Heart right ventricle (tissue), 16 donors: ENCODE results near the gene PMM2. TPM values are rescaled to one million over a fixed set of nuclear protein-coding genes. Genes with fewer than 3 reads are reported as not detected.
A peak's percentile ranks its signal among the peaks of the same experiment; 100 is the strongest.
"Not testable (repeated sequence)": the region's sequence is repeated elsewhere in the genome, so short reads cannot be mapped to it uniquely, and the experiment has no call there.

Source experiments
- ATAC-seq, 8 donors: fragments of 200-7000 bp; cut with Tn5 transposase; one replicate each; pipeline ENCODE4 v1.9.1; 2020; ENCODE audit warnings: mild to moderate bottlenecking in 8 of 8, moderate library complexity in 8 of 8, moderate number of reproducible peaks in 1 of 8
- DNase-seq, 2 donors: peaks; one replicate each; pipeline ENCODE4 v3.0.0-alpha.2; 2020
- H3K27ac ChIP-seq, 10 donors: fragments of 200-600 bp; sonication (generic) in 2 of 10; one replicate each; pipeline versions ENCODE4 v1.5.0 to v1.8.0; 2020 to 2022; ENCODE audit warnings: mild to moderate bottlenecking in 3 of 10
- H3K27me3 ChIP-seq, 7 donors: fragments of 200-600 bp; one replicate each; pipeline ENCODE4 v1.8.0; 2021 to 2022; ENCODE audit warnings: mild to moderate bottlenecking in 2 of 7
- H3K36me3 ChIP-seq, 9 donors: fragments of 200-600 bp; sonication (generic) in 1 of 9; one replicate each; pipeline versions ENCODE4 v1.5.0 to v1.8.0; 2020 to 2022; ENCODE audit warnings: mild to moderate bottlenecking in 2 of 9
- H3K4me1 ChIP-seq, 9 donors: fragments of 200-600 bp; sonication (generic) in 1 of 9; one replicate each; pipeline versions ENCODE4 v1.5.0 to v1.8.0; 2020 to 2022; ENCODE audit warnings: mild to moderate bottlenecking in 4 of 9
- H3K4me3 ChIP-seq, 10 donors: fragments of 200-600 bp; sonication (generic) in 2 of 10; one replicate each; pipeline versions ENCODE4 v1.5.0 to v1.8.0; 2020 to 2022; ENCODE audit warnings: mild to moderate bottlenecking in 7 of 10, moderate library complexity in 2 of 10
- H3K9me3 ChIP-seq, 11 donors: fragments of 200-600 bp in 10 of 11; sonication (generic) in 2 of 11; one replicate each; pipeline versions ENCODE4 v1.5.0 to v1.8.0; 2013 to 2022; ENCODE audit warnings: mild to moderate bottlenecking in 2 of 11, control low read depth in 1 of 11, moderate library complexity in 1 of 11
- CTCF ChIP-seq, 9 donors: fragments of 200-600 bp; sonication (generic) in 2 of 9; IDR thresholded peaks; one replicate each; pipeline versions ENCODE4 v1.5.0 to v1.8.0; 2021 to 2022; ENCODE audit warnings: antibody characterized with exemption in 9 of 9, mild to moderate bottlenecking in 5 of 9, moderate library complexity in 1 of 9
- whole genome bisulfite sequencing, 2 donors: extraction: QIAGEN DNeasy Blood & Tissue Kit; methylation state at CpG; one replicate each; pipeline ENCODE4 v1.1.7; 2013; ENCODE audit warnings: inconsistent platforms in 1 of 2; 5-methylcytosine and 5-hydroxymethylcytosine counted together
- intact Hi-C, 10 donors: fragments of 100-400 bp; cut with DNase I; formaldehyde crosslinking; loops; one replicate each; pipeline versions ENCODE4 v1.11.1 to v1.14.2; 2022
- polyA plus RNA-seq, 2 donors: library from polyadenylated mRNA; stranded (reverse); fragments of 200-250 nt; gene quantifications; one replicate each; pipeline ENCODE4 v1.2.3, GENCODE V29; 2013
- total RNA-seq, 10 donors: library from RNA; stranded (reverse); fragmentation: NEBNext Ultra II Directional in 3 of 10; extraction: Animal tissue kit (Norgen Biotek cat#: 25700) in 3 of 10; gene quantifications; one replicate each; pipeline versions ENCODE4 v1.2.1 to v1.2.4, GENCODE V29; 2021 to 2023
- donor health status: Arrhythmogenic right ventricular cardiomyopathy.
- donor health status: ischemic (EF 13 %, LVEDD 7.1; RV severe dilation, severe dysfunction).
- donor health status: healthy with polysubstance abuse.
- donor health status: DM: no; HTN: yes; CAD: no.
- donor health status: DM: no; HTN: no; CAD: no.
- donor health status: ischemic (EF 25% LVEDD 6.9; RV normal size, moderate dysfunction).
- donor health status: ischemic (EF 25% LVEDD 5.7; RV mildly dilated, moderate dysfunction).
- donor health status: healthy.
- donor health status: DM: yes; HTN: yes; CAD: no.
- donor health status: Ischemic cardiomyopathy.
- donor health status: ischemic (EF 35%, LVEDD 5.7; RV mildly dilated, moderate dysfunction).
- donor health status: nonischemic (EF 11% LVEDD 7.7; RV severe dilation, severe dysfunction).
- donor health status: DM: yes; HTN: yes; CAD: no.
- donor health status: PGD.
- donor health status: ischemic (EF 29% LVEDD 5.4; RV normal size, mild dysfunction).
- donor health status: nonischemic (EF 23%, LVEDD 6.1; RV moderate dilation, normal function).

Gene PMM2
- total and polyA plus RNA-seq, 12 donors = 9.4 to 25.9 (median 13.9) TPM

GRCh38 chr16:8777217-8777616 is 20.4 kb upstream of the PMM2 start:
- Histone ChIP-seq H3K36me3 (peaks cover 0 to 63% (median 6%) of the 10 kb centered on the region in 9 donors), H3K4me3 (no peak overlapping the region), H3K27me3 (no peaks in the 10 kb centered on the region), H3K9me3 (no peaks in the 10 kb centered on the region), H3K27ac (no peak overlapping the region), H3K4me1 (no peaks in the 10 kb centered on the region)
- no peak for TF ChIP-seq CTCF (IDR thresholded peaks at IDR 0.05)
- DNase-seq (no peak), ATAC-seq (no peak)
- intact Hi-C loops = no loop called here
- WGBS, 2 donors = 90 to 94% methylated on average over 7 of the region's 7 CpGs

DNA sequence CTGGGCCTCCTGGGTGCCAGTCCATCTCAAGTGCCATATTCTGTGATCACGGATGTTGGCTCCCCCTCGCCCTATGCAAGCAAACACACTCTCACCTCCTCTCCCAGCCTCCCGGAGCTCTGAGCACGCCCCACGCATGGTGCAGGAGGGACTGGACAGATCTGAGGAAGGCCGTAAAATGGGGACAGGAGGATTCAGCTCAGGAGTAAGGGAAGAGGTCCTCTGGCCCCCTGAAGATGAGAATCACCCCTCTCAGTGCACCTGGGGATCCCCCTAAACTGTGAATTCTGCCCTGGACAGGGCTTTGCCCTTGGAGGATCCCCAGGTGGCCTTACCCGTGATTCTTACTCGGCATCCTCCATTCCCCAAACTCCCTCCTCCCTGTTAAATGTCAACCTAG is 15.8 kb upstream of the PMM2 start:
- H3K27me3 ChIP-seq = no peaks in the 10 kb centered on the region
- no peaks in the 10 kb centered on the region for H3K4me1 ChIP-seq
- peaks cover 0 to 23% (median 0%) of the 10 kb centered on the region in 9 donors for H3K36me3 ChIP-seq
- DNase-seq (no peak), ATAC-seq (peak in 1 of 8 donors; percentile 16)
- H3K27ac ChIP-seq = no peak overlapping the region
- TF ChIP-seq CTCF (IDR thresholded peaks at IDR 0.05) = no peak
- intact Hi-C loops = loop anchor here in 1 of 10 donors (10.0 kb wide), 1 partner anchor 207 kb away; no protein-coding TSS in a partner anchor
- no peaks in the 10 kb centered on the region for H3K9me3 ChIP-seq
- 94% methylated on average over 8 of the region's 8 CpGs for WGBS, 2 donors
- no peak overlapping the region for H3K4me3 ChIP-seq

GRCh38 chr16:8782673-8783072 is 15.0 kb upstream of the PMM2 start:
- Histone ChIP-seq H3K27ac (no peak overlapping the region), H3K4me1 (no peaks in the 10 kb centered on the region), H3K27me3 (no peaks in the 10 kb centered on the region), H3K9me3 (no peaks in the 10 kb centered on the region), H3K36me3 (peaks cover 0 to 21% (median 0%) of the 10 kb centered on the region in 9 donors), H3K4me3 (no peak overlapping the region)
- no peak for TF ChIP-seq CTCF (IDR thresholded peaks at IDR 0.05)
- DNase-seq (no peak), ATAC-seq (no peak)
- intact Hi-C loops = loop anchor here in 1 of 10 donors (10.0 kb wide), 1 partner anchor 208 kb away; no protein-coding TSS in a partner anchor
- 61 to 68% methylated on average over 6 of the region's 6 CpGs for WGBS, 2 donors

DNA sequence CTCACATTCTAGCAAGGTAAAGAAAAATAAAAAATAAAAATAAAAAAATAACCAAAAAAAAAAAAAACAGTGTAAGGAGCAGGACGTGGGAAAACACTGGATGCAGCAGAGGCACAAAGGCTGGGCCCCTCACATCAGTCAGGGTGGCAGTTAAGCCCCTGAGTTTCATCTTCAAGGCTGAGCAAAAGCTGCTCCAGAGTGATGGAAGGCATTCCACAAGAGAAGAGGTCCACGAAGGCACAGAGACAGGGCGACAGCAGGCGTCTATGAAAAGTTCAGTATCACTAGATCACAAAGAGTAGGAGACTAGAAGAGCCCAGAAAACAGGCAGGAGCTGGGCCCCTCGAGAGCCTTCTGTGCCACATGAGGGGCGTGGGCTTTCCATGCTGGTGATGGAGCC is 12.2 kb upstream of the PMM2 start:
- intact Hi-C loops = loop anchor here in 1 of 10 donors (10.0 kb wide), 1 partner anchor 211 kb away; no protein-coding TSS in a partner anchor
- whole genome bisulfite sequencing, 2 donors = 85 to 91% methylated on average over 6 of the region's 6 CpGs
- DNase-seq (no peak), ATAC-seq (no peak)
- H3K27ac ChIP-seq = no peak overlapping the region
- no peak overlapping the region for H3K4me3 ChIP-seq
- H3K4me1 ChIP-seq = no peaks in the 10 kb centered on the region
- H3K36me3 ChIP-seq = no peaks in the 10 kb centered on the region
- TF ChIP-seq CTCF (IDR thresholded peaks at IDR 0.05) = no peak
- H3K9me3 ChIP-seq = no peaks in the 10 kb centered on the region
- H3K27me3 ChIP-seq = no peaks in the 10 kb centered on the region

- intact Hi-C loops = loop anchor here in 2 of 10 donors (2.0 to 10.0 kb wide), 2 partner anchors 78 to 212 kb away; no protein-coding TSS in a partner anchor
- 71 to 79% methylated on average over 11 of the region's 11 CpGs for WGBS, 2 donors
- not testable (repeated sequence) for H3K36me3 ChIP-seq, H3K4me3 ChIP-seq, H3K27ac ChIP-seq, H3K27me3 ChIP-seq, DNase-seq, H3K4me1 ChIP-seq, ATAC-seq, H3K9me3 ChIP-seq
These were observed 11.3 kb upstream of the PMM2 start for GRCh38 chr16:8786316-8786715.
